Measurements from ENCODE around the gene AHNAK2.
A peak's percentile ranks its signal among the peaks of the same experiment; 100 is the strongest.

Gene AHNAK2

DNA sequence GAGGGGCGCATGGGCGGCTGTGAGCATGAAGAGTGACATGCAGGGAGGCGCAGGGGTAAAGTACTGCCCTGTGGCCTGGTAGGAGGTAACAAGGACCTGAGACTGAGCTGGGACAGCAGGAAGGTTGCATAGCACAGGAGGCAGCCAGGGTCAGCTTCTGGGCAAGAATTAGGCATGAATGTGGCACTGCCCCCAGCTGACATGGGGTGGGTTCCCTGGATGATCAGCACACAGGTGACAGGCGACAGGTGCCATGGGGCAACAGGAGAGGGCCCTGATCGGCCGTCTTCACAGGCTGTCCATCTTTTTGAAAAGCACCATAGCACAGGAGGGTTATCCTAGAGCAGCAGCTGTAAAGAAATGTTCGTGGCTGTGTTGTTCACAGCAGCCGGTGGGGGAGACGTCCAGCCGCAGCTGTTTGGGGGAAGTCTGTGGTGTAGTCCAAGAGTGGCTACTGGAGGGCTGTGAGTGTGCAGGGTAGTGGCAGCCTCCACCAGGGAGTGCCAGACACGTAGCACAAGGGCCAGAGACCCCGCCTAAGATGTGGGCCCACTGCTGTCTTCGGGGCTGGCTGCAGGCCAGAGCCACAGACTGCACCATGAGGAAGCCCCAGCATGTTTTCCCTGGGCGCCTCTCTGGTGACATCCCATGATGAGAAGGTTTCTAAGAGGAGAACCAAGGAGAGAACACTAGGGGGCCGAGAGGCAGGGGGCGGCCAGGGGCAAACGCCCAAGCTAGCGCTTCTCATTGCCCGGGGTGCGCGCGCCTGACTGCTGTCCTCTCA is 15.8 kb upstream of the AHNAK2 start:
- no peaks in the 10 kb centered on the region for H3K4me1 ChIP-seq (ENCODE audit: control insufficient read depth in 1 of 2, insufficient read depth in 2 of 2, low read length in 2 of 2)
- H3K27me3 ChIP-seq (ENCODE audit: low read depth, low read length): no peaks in the 10 kb centered on the region
- peaks cover 11 to 56% of the 10 kb centered on the region in 2 donors for H3K36me3 ChIP-seq (ENCODE audit: control insufficient read depth in 1 of 2, insufficient read depth in 2 of 2, low read length in 2 of 2)
- H3K9me3 ChIP-seq (ENCODE audit: control insufficient read depth in 1 of 2, low read length in 2 of 2): no peaks in the 10 kb centered on the region
- H3K27ac ChIP-seq (ENCODE audit: low read length): no peak overlapping the region
- H3K4me3 ChIP-seq (ENCODE audit: low read depth in 1 of 2, low read length in 2 of 2): no peak overlapping the region

DNA sequence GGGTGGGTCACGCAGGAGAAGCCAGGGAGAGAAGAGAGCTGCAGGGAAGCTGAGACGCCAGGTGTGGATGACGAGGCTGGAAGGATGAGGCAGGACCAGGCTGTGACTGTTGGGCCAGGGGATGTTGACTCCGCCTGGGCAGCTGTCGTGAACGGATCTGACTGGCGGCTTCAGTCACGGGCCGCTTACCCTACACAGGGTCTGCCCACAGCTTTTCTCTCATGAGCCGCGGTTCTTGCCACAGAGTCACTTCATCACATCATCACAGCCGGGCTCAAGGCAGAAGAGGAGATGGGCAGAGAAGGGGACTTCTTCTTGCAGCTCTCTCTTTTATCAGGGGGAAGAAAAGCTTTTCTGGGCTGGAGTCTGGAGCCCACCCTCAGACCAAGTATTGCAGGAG is 15.1 kb upstream of the AHNAK2 start:
- no peaks in the 10 kb centered on the region for H3K9me3 ChIP-seq (ENCODE audit: control insufficient read depth in 1 of 2, low read length in 2 of 2)
- no peak overlapping the region for H3K4me3 ChIP-seq (ENCODE audit: low read depth in 1 of 2, low read length in 2 of 2)
- no peak overlapping the region for H3K27ac ChIP-seq (ENCODE audit: low read length)
- peaks cover 11 to 56% of the 10 kb centered on the region in 2 donors for H3K36me3 ChIP-seq (ENCODE audit: control insufficient read depth in 1 of 2, insufficient read depth in 2 of 2, low read length in 2 of 2)
- H3K4me1 ChIP-seq (ENCODE audit: control insufficient read depth in 1 of 2, insufficient read depth in 2 of 2, low read length in 2 of 2): no peaks in the 10 kb centered on the region
- no peaks in the 10 kb centered on the region for H3K27me3 ChIP-seq (ENCODE audit: low read depth, low read length)

DNA sequence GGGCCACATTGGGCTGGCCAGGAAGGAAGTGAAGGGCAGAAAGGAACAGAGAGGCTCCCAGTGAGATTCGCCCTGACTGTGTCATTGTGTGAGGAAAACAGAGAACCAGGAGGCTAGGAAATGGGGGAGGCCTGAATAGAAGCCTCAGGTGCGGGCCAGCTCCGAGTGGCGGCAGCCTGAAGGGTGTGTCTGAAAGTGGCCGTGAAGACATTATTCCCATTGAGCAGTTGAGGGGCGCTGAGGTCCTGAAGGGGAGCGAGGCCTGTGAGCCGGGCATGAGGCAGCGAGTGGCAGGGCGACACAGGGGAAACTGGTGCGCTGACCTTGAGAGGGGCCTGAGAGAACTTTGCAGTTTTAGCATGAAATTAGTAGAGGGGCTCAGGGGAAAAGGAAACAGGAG is 14.3 kb upstream of the AHNAK2 start:
- Histone ChIP-seq H3K4me1 (ENCODE audit: control insufficient read depth in 1 of 2, insufficient read depth in 2 of 2, low read length in 2 of 2) (no peaks in the 10 kb centered on the region), H3K4me3 (ENCODE audit: low read depth in 1 of 2, low read length in 2 of 2) (no peak overlapping the region), H3K9me3 (ENCODE audit: control insufficient read depth in 1 of 2, low read length in 2 of 2) (no peaks in the 10 kb centered on the region), H3K36me3 (ENCODE audit: control insufficient read depth in 1 of 2, insufficient read depth in 2 of 2, low read length in 2 of 2) (peaks cover 11 to 56% of the 10 kb centered on the region in 2 donors), H3K27ac (ENCODE audit: low read length) (no peak overlapping the region), H3K27me3 (ENCODE audit: low read depth, low read length) (no peaks in the 10 kb centered on the region)

DNA sequence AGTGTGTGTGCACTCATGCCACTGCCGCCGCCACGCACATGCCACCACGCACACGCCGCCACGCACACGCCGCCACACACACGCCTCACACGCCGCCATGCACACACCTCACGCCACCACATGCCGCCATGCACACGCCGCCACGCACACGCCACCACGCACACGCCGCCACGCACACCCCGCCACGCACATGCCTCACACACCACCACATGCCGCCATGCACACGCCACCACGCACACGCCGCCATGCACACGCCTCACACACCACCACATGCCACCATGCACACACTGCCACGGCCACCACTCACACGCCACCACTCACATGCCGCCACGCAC is 13.7 kb upstream of the AHNAK2 start:
- Histone ChIP-seq H3K9me3 (ENCODE audit: control insufficient read depth in 1 of 2, low read length in 2 of 2) (no peaks in the 10 kb centered on the region), H3K36me3 (ENCODE audit: control insufficient read depth in 1 of 2, insufficient read depth in 2 of 2, low read length in 2 of 2) (peaks cover 11 to 55% of the 10 kb centered on the region in 2 donors), H3K27ac (ENCODE audit: low read length) (no peak overlapping the region), H3K27me3 (ENCODE audit: low read depth, low read length) (no peaks in the 10 kb centered on the region), H3K4me3 (ENCODE audit: low read depth in 1 of 2, low read length in 2 of 2) (no peak overlapping the region), H3K4me1 (ENCODE audit: control insufficient read depth in 1 of 2, insufficient read depth in 2 of 2, low read length in 2 of 2) (peaks cover 0 to 3% of the 10 kb centered on the region in 2 donors)

DNA sequence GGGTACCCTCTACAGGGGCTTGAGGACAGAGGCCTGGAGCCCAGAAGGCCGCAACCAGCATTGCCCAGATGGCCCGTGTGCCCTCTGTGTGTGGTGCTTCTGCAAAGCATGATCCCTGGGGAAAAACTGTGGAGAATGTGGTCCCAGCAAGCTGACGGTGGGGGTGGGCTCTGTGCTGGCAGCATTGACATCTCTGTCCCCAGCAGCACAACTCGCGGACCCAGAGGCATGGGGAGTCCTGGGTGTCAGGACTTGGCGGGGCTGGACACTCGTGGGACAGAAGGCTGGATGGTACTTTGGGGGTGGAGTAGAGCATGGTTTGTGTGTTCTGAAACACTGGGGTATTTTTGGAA is 11.8 kb upstream of the AHNAK2 start:
- H3K4me1 ChIP-seq (ENCODE audit: control insufficient read depth in 1 of 2, insufficient read depth in 2 of 2, low read length in 2 of 2): peaks cover 0 to 13% of the 10 kb centered on the region in 2 donors
- H3K4me3 ChIP-seq (ENCODE audit: low read depth in 1 of 2, low read length in 2 of 2): no peak overlapping the region
- H3K9me3 ChIP-seq (ENCODE audit: control insufficient read depth in 1 of 2, low read length in 2 of 2): no peaks in the 10 kb centered on the region
- H3K27me3 ChIP-seq (ENCODE audit: low read depth, low read length): no peaks in the 10 kb centered on the region
- H3K36me3 ChIP-seq (ENCODE audit: control insufficient read depth in 1 of 2, insufficient read depth in 2 of 2, low read length in 2 of 2): peaks cover 11 to 36% of the 10 kb centered on the region in 2 donors
- no peak overlapping the region for H3K27ac ChIP-seq (ENCODE audit: low read length)

DNA sequence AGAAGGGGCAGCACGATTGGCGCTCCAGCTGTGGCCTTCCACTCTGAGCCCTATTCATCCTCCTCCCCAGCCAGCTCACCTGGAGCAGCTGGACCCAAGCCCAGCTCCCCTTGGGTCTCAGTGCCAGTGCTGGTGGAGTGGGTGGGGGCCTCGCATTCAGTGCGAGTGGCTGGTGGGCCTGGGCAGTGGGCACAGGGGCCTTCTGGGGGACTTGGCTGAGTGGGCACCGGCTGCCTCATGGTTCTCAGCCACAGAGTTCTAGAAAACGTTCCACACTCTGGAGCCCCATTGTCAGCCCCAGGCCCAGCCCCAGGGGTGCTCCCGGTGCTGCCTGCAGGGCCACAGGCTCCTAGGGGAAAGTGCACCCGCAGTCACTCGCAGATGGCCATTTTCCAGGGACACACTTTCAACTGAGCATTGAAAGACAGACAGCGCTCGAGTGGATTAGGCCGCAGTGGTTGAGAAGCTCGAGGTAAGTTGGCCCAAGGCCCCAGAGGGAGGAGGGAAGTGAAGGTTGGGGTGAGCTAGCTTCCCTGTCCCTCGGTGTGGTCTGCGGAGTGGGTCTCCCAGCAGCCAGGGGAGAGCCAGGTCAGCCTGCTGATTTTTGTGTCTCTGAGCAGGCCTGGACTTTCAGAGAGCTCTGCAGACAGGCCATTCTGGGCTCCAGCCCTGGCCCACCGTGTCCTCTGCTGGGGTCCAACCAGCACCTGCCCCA is 11.2 kb upstream of the AHNAK2 start:
- H3K27ac ChIP-seq (ENCODE audit: low read length): no peak overlapping the region
- peaks cover 11 to 32% of the 10 kb centered on the region in 2 donors for H3K36me3 ChIP-seq (ENCODE audit: control insufficient read depth in 1 of 2, insufficient read depth in 2 of 2, low read length in 2 of 2)
- peaks cover 0 to 13% of the 10 kb centered on the region in 2 donors for H3K4me1 ChIP-seq (ENCODE audit: control insufficient read depth in 1 of 2, insufficient read depth in 2 of 2, low read length in 2 of 2)
- no peaks in the 10 kb centered on the region for H3K9me3 ChIP-seq (ENCODE audit: control insufficient read depth in 1 of 2, low read length in 2 of 2)
- no peak overlapping the region for H3K4me3 ChIP-seq (ENCODE audit: low read depth in 1 of 2, low read length in 2 of 2)
- no peaks in the 10 kb centered on the region for H3K27me3 ChIP-seq (ENCODE audit: low read depth, low read length)

DNA sequence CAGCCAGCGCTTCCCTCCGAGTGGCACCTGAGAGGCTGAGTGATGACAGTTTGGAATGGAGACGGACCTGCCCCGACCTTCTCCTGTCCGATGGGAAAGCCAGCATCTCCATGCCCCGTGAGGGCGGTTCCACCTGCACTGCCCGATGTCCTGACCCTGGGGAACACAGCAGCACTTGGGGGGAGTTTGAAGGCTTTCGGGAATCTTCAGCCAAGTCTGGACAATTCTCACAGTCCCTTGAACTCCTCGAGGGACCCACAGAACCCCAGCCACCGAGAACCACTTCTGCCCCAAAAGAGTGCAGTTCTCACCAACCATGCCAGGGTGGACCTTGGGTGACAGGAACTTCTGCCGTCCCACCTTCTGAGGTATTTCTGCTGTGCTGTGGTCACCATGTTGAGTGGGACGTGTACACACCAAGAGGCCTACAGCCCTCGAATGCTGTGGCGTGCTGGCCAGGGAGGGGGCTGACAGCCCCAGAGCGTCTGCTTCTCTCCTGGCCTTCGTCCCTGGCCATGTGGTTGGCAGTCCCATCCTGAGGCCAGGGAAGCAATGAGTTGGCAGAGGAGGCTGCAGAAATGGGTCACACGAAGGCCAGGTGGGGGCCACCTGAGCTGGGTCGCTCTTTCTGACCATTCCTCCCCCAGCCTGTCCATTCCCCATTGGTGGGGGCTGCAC is 8.5 kb upstream of the AHNAK2 start:
- peaks cover 0 to 5% of the 10 kb centered on the region in 2 donors for H3K36me3 ChIP-seq (ENCODE audit: control insufficient read depth in 1 of 2, insufficient read depth in 2 of 2, low read length in 2 of 2)
- H3K27ac ChIP-seq (ENCODE audit: low read length): no peak overlapping the region
- no peaks in the 10 kb centered on the region for H3K9me3 ChIP-seq (ENCODE audit: control insufficient read depth in 1 of 2, low read length in 2 of 2)
- no peaks in the 10 kb centered on the region for H3K27me3 ChIP-seq (ENCODE audit: low read depth, low read length)
- H3K4me1 ChIP-seq (ENCODE audit: control insufficient read depth in 1 of 2, insufficient read depth in 2 of 2, low read length in 2 of 2): peaks cover 0 to 13% of the 10 kb centered on the region in 2 donors
- peak overlapping the region; percentile 46 to 76 for H3K4me3 ChIP-seq (ENCODE audit: low read depth in 1 of 2, low read length in 2 of 2)

DNA sequence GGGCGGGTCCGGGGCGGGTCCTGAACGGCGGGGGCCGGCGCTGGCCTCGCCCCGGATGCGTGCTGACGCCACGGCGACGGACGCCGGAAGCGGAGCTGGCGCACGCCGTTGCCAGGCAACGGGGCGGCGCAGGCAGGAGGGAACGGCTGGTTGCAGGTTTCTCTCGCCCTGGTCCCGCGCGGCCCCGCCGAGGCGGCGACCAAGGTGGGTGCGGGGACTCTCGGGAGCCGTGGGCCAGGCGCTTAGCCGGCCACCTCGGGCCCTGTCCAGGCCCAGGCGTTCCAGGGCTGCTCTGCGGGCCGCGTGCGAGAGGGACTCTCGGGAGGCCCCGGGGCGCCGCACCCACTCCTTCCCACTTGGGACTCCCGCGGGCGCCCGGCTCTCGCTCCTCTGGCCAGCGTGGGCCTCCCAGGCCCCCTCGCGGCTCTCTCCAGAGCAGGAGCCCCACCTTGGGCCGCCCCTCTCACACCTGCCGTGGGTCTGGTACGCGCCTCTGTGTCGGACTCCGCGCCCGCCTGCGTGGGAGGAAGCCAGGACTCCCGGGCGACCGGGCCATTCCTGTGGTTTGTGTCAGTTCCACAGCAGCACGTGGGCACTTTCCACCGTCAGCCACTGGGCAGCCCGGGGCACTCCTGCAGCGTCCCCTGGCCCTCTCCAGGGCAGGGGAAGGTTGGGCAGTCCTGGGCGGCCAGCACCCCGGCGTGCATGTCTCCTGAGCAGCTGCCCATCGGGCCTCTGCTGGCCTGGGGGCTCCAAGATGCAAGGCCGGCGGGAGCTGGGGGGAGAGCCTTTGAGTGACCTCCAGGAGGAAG is 7.7 kb upstream of the AHNAK2 start, which contains the start of gene CLBA1:
Gene CLBA1 (plus strand): TSS at position 114 of the 812 bp plus-strand sequence. CDS start 644 bp downstream, at position 758.
- no peak within 1 kb of the TSS for H3K27ac ChIP-seq (ENCODE audit: low read length)
- peak within 1 kb of the TSS; percentile 46 to 76 for H3K4me3 ChIP-seq (ENCODE audit: low read depth in 1 of 2, low read length in 2 of 2)
- no peaks in the 10 kb centered on the region for H3K9me3 ChIP-seq (ENCODE audit: control insufficient read depth in 1 of 2, low read length in 2 of 2)
- no peaks in the 10 kb centered on the region for H3K36me3 ChIP-seq (ENCODE audit: control insufficient read depth in 1 of 2, insufficient read depth in 2 of 2, low read length in 2 of 2)
- no peaks in the 10 kb centered on the region for H3K27me3 ChIP-seq (ENCODE audit: low read depth, low read length)
- peaks cover 0 to 13% of the 10 kb centered on the region in 2 donors for H3K4me1 ChIP-seq (ENCODE audit: control insufficient read depth in 1 of 2, insufficient read depth in 2 of 2, low read length in 2 of 2)

DNA sequence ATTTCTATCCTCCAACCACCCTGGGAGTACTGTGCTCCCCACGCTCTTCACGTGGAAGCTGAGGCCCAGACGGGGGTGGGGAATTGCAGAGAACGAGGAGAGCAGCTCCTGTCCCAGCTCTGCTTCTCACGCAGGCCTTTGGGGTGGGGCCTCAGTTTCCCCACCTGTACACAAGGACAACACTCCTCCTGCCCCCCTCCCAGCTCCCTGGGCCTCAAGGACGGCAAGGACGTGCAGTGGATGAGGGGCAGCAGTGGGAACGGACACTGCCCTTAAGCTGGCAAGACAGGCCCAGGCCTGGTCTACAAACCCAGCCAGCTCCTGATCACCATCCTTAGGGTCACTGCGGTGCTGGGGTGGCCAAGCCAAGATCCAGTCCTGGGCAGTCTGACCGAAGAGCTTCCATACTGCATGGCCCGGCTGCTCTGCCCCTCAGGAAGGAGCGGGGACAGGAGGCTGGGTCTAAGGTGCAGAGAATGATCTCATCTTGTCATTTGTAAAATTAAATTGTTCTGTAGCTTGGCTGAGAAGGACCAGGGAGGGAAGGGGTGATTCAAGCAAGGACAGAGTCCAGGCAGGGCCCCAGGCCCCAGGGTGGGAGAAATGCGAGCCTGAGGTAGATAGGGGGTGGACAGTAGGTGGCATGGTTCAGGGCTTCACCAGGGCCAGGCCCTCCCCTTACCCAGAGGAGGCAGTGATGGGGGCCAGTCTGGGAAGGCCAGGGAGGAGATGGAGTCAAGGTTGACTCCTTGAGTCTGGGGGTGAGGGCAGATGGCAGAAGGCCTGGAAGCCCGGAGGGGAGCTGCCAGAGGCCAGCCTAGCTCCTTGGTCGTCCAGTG is 6.1 kb upstream of the AHNAK2 start:
- Histone ChIP-seq H3K4me3 (ENCODE audit: low read depth in 1 of 2, low read length in 2 of 2) (no peak overlapping the region), H3K27ac (ENCODE audit: low read length) (no peak overlapping the region), H3K27me3 (ENCODE audit: low read depth, low read length) (no peaks in the 10 kb centered on the region), H3K4me1 (ENCODE audit: control insufficient read depth in 1 of 2, insufficient read depth in 2 of 2, low read length in 2 of 2) (peaks cover 0 to 17% of the 10 kb centered on the region in 2 donors), H3K9me3 (ENCODE audit: control insufficient read depth in 1 of 2, low read length in 2 of 2) (no peaks in the 10 kb centered on the region), H3K36me3 (ENCODE audit: control insufficient read depth in 1 of 2, insufficient read depth in 2 of 2, low read length in 2 of 2) (no peaks in the 10 kb centered on the region)

DNA sequence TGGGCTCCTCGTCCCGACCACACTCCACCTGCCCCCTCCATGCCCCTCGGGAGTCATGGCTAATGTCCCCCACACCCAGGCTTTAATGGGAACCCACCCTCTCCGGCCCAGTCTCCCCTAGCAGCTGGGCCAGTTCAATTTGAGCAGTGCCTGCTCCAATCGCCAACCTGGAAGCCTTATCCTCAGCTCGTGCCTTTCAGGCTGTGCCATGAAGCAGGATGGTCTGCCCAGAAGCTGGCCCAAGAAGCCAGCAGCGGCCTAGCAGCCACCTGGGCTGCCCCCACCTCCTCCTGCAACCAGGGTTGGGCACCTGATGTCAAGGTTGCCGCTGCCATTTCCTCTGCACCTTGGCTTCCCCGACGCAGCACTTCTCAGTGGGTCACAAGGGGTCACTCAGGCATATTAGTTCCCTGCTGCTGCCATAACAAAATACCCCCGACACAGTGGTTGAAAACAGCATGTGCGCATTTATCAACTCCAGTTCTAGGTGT is 5.1 kb upstream of the AHNAK2 start:
- no peak overlapping the region for H3K27ac ChIP-seq (ENCODE audit: low read length)
- H3K36me3 ChIP-seq (ENCODE audit: control insufficient read depth in 1 of 2, insufficient read depth in 2 of 2, low read length in 2 of 2): no peaks in the 10 kb centered on the region
- H3K9me3 ChIP-seq (ENCODE audit: control insufficient read depth in 1 of 2, low read length in 2 of 2): no peaks in the 10 kb centered on the region
- no peaks in the 10 kb centered on the region for H3K27me3 ChIP-seq (ENCODE audit: low read depth, low read length)
- H3K4me3 ChIP-seq (ENCODE audit: low read depth in 1 of 2, low read length in 2 of 2): no peak overlapping the region
- peaks cover 0 to 24% of the 10 kb centered on the region in 2 donors for H3K4me1 ChIP-seq (ENCODE audit: control insufficient read depth in 1 of 2, insufficient read depth in 2 of 2, low read length in 2 of 2)

Data from muscle layer of duodenum (tissue), 2 donors.